HK-2 (cell line): ENCODE measurements around the gene LYPD8.

Experiments used
- DNase-seq: peaks from one replicate; pipeline ENCODE4 v3.0.0-alpha.2; 2018; ENCODE audit not compliant: unreplicated experiment

LYPD8 gene

DNA sequence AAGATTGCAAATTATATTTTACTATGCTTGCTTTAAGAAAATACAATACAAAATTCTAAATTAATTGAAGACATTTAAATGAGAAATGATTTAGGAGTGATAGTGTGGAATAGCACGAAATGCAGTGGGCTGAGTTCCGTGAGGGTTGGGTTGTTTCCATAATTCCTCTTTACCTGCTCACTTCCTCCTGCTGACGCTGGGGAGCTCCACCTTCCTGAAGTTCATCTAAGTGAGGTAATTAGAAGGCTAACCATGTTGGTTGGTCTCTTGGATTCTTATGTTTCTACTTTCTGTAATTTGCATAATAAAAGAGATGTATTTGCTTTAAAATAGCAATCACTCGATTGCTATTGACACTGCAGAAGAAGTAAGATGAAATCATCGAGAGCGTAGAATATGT lies 57.7 kb downstream of the LYPD8 start:
- DNase-seq: no peak

DNA sequence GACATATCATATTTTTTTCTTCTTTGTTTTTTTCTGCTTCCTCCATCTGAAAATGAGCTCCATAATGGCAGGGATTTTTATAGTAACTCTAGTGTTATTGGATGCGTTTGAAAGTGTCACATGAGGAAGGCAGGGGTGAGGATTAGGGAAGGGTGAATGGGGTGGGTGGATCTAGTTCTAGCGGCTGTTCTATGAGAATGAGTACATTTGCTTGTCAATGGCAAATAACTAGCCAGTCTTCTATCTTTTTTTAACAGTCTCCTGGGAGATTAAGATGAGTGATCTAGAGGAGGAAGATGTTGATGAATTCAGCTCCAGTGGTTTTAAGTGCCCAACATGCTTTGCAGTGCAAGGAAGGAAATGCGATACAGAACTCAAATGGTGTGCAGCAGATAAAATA lies 58.8 kb downstream of the LYPD8 start:
- DNase-seq: no peak

DNA sequence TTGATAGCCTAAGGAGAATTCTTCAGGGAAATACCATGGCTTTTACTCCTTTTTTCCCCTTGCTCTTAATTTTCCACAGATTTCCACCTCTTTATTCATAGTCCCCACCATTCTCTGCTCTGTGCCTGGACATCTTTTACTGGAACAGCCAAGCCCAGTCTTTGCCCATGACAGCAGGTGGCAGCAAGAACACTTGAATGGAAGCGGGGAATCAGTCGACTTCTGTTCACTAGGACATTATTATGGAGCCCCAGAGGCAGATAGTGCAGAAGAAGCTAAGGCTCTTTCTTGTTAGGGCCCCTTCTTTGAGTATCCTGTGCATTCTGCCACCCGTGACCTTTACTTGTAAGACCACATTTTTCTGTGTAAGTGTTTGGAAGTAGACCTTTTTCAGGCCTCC lies 59.3 kb downstream of the LYPD8 start:
- no peak for DNase-seq

- no peak for DNase-seq
Observed at GRCh38 chr1:248695451-248696132, 60.0 kb downstream of the LYPD8 start.

DNA sequence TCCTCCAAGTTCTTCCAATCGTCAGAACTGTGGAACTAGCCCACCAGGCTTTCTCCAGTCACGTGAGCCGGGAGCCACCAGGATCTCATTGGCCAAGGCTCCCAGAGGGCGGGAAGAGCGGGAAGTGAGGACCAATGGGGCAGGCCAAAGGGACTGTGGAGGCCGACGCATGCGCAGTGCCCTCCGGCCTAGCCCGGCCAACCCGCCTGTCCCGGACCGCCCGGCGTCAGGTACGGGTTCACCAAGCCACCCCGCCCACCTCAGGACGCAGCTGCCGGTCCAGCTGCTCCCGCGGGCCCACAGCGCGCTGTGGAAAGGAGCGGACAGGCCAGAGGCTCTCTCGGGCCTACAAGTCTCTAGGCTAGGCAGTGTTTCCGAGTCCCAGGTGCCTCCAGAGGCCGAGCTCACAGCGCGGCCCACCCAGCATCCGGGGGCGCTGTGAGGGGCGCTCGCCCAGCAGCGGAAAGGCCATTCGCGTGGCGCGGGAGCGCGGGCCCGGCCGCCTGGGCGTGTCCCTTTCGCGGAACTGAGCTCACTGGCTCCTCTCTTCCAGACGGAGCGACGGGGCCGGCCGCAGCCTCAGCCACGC lies 63.9 kb downstream of the LYPD8 start:
- no peak for DNase-seq
